Putamen (tissue), 1 donor: ENCODE results near the gene EVI5L.
A peak's percentile ranks its signal among the peaks of the same experiment; 100 is the strongest.

Experiments
- DNase-seq: peaks from one replicate; pipeline ENCODE4 v3.0.0-alpha.2; 2016; ENCODE audit warnings: low spot score

The EVI5L gene

GRCh38 chr19:7898967-7899366, 68.9 kb downstream of the EVI5L start:
- DNase-seq: no peak

DNA sequence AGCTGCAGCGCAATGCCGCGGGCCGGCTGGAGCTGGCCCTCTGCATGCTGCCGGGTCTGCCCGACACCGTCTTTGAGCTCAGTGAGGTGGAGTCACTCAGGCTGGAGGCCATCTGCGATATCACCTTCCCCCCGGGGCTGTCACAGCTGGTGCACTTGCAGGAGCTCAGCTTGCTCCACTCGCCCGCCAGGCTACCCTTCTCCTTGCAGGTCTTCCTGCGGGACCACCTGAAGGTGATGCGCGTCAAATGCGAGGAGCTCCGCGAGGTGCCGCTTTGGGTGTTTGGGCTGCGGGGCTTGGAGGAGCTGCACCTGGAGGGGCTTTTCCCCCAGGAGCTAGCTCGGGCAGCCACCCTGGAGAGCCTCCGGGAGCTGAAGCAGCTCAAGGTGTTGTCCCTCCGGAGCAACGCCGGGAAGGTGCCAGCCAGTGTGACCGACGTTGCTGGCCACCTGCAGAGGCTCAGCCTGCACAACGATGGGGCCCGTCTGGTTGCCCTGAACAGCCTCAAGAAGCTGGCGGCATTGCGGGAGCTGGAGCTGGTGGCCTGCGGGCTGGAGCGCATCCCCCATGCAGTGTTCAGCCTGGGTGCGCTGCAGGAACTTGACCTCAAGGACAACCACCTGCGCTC, 69.8 kb downstream of the EVI5L start:
- no peak for DNase-seq

- no peak for DNase-seq
Observed at GRCh38 chr19:7900401-7900870, 70.4 kb downstream of the EVI5L start.

- no peak for DNase-seq
Observed at GRCh38 chr19:7900931-7901330, 70.9 kb downstream of the EVI5L start.

GRCh38 chr19:7901337-7901736, 71.3 kb downstream of the EVI5L start:
- DNase-seq: no peak

- no peak for DNase-seq
Observed at GRCh38 chr19:7902796-7903243, 72.8 kb downstream of the EVI5L start.

DNA sequence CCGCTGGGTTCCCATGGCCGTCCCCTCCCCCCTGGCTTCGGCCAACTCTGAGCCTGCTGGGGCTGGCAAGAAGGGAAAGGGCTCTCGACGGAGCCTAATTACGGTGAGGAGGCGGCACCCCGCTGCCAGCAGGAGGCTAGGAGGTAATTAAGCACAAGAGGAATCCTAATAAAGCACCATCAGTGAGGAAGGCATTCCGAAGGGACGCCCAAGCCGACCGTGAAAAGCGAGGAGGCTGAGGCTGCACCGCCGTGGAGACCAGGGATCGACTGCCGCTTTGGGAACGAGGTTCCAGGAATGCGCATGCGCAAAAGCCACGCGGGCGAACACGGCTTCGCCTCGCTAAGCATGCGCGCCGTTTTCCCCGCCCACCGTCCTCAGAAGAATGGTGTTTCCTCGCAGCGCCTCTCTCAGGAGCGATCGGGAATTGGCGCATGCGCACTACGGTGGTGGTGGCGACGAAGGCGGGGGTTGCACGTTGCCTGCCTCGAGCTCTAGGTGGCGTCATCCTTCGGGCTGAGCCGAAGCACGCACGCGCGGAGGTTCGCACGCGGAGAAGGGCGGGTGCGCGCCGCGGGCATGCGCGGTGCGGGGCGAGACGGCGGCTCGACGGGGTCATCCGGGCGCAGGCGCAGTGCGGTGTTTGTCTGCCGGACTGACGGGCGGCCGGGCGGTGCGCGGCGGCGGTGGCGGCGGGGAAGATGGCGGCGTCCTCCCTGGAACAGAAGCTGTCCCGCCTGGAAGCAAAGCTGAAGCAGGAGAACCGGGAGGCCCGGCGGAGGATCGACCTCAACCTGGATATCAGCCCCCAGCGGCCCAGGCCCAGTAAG, 73.4 kb downstream of the EVI5L start, which contains the start of gene MAP2K7:
Gene MAP2K7, plus strand, starts transcription at position 634 of the 830 bp plus-strand sequence. Its CDS starts 68 bp downstream, at position 702.
- peak; percentile 99 for DNase-seq

GRCh38 chr19:7904074-7905020, 74.3 kb downstream of the EVI5L start:
- no peak for DNase-seq

DNA sequence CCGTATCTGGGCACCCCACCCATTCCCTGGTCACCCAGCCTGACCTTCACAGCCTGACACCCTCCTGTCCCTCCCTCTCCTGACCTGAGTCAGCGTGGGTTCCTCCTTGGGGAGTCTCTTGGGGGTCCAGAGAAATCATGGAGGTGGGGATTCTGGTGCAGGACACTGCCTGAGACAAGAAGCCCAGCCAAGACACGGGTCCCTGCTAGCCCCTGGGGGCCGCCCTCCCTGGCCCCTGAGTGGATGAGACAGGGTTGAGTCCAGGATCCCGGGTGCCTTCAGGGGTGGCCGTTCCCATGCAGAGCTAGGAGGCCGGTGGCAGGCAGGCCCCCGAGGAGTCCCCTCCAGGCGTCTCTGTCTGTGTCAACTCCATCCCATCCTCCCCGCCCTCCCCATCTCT, 75.2 kb downstream of the EVI5L start:
- DNase-seq: no peak

DNA sequence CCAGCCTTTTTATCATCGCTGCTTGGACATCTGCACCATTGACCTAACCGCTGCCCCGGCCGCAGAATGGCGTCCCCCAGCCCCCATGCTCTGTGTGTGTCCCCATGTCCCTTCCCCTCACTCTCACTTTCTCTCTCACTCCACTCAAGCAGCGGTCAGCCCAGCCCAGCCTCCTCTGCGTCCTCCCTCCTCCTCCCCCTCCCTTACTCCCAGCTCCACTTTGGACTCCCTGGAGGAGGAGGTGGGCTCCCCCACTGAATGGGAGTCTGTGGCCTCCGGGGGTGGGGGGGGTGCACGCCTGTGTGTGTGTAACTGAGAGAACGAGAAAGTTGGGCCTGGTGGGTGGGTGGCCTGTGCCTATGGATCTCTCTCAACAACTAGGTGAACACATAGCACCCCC, 75.8 kb downstream of the EVI5L start:
- no peak for DNase-seq

- no peak for DNase-seq
Observed at GRCh38 chr19:7907122-7907521, 77.1 kb downstream of the EVI5L start.

DNA sequence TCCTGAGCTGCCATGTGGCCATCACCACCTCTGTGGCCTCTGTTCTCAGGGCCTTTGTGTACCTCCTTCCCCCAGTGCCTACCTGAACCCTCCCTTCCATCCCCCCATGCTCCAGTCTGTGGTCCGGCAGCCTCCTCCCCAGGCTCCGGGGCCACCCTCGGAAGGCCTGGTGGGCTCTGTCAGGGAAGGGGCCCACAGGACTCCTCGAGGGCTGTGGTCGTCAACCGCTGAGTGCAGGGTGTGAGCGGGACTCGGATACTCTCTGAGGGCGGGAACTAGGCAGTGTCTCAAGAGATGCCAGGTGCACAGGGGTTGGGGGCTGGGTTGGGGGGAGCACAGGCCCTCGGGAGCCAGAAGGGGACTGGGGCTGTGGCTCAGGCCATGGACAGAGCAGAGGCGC, 77.5 kb downstream of the EVI5L start:
- DNase-seq: no peak

- no peak for DNase-seq
Observed at GRCh38 chr19:7908078-7908699, 78.2 kb downstream of the EVI5L start.

GRCh38 chr19:7908742-7909461, 78.9 kb downstream of the EVI5L start:
- no peak for DNase-seq

- no peak for DNase-seq
Observed at GRCh38 chr19:7909471-7910067, 79.6 kb downstream of the EVI5L start.

DNA sequence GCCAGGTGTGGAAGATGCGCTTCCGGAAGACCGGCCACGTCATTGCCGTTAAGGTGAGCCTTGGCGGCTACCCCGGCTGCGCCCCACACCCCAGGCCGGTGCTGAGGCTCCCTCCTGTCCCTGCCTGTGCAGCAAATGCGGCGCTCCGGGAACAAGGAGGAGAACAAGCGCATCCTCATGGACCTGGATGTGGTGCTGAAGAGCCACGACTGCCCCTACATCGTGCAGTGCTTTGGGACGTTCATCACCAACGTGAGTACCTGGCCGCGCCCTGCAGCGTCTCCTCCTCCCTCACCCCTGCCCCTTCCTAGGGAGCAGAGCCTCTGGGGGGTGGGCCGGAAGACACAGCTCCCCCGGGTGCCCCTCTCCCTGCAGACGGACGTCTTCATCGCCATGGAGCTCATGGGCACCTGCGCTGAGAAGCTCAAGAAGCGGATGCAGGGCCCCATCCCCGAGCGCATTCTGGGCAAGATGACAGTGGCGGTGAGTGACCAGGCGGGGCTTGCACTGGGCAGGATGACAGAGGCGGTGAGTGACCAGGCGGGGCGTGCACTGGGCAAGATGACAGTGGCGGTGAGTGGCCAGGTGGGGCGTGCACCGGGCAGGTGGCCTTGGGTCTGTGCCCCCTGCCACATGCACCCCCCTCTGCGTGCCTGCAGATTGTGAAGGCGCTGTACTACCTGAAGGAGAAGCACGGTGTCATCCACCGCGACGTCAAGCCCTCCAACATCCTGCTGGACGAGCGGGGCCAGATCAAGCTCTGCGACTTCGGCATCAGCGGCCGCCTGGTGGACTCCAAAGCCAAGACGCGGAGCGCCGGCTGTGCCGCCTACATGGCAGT, 80.5 kb downstream of the EVI5L start:
- DNase-seq: no peak

GRCh38 chr19:7911508-7912143, 81.6 kb downstream of the EVI5L start:
- DNase-seq: no peak

- no peak for DNase-seq
Observed at GRCh38 chr19:7912144-7912696, 82.2 kb downstream of the EVI5L start.
